PC-3 (cell line): Measurements from ENCODE around the gene VPS37B. TPM values are rescaled to one million over a fixed set of nuclear protein-coding genes. Genes with fewer than 3 reads are reported as not detected.

Experiments
- ATAC-seq: fragments of 200-7000 bp; cut with Tn5 transposase; 2 replicates; pipeline ENCODE4 v1.9.1; 2020; ENCODE audit warnings: mild to moderate bottlenecking, moderate library complexity
- Bru-seq: library from RNA; stranded (reverse); fragments of 400-500 nt; gene quantifications from one replicate; lab custom pipeline; 2021; lab: Mats Ljungman, UMichigan
- BruChase-seq, 2 experiments: library from RNA; stranded (reverse); fragments of 400-500 nt; gene quantifications; one replicate each; lab custom pipeline; 2021; lab: Mats Ljungman, UMichigan
- BruUV-seq: library from RNA; stranded (reverse); fragments of 400-500 nt; replicated peaks from 2 replicates; lab custom pipeline; 2021; lab: Mats Ljungman, UMichigan
- CTCF ChIA-PET: fragments of 300-600 bp; sonication (Branson Sonifier 250); formaldehyde crosslinking; loops from one replicate; lab custom pipeline; 2022; ENCODE audit warnings: antibody characterized with exemption; lab: Charles Lee
- POLR2A ChIA-PET: fragments of 300-600 bp; sonication (Branson Sonifier 250); formaldehyde crosslinking; loops from one replicate; lab custom pipeline; 2022; ENCODE audit warnings: antibody characterized with exemption; ENCODE audit not compliant: unreplicated experiment; lab: Charles Lee
- DNase-seq: peaks from one replicate; pipeline ENCODE4 v3.0.0-alpha.2; 2015
- H2AFZ ChIP-seq: fragments of 300-600 bp; sonication (generic); 2 replicates; pipeline ENCODE4 v1.6.0; 2016; ENCODE audit warnings: antibody characterized with exemption, low read length
- H3F3A ChIP-seq: fragments of 300-600 bp; sonication (generic); one replicate; pipeline ENCODE4 v1.6.0; 2017; ENCODE audit warnings: antibody characterized with exemption, low read length, control low read depth, mild to moderate bottlenecking; ENCODE audit not compliant: unreplicated experiment
- H3K27ac ChIP-seq: fragments of 300-600 bp; sonication (generic); 2 replicates; pipeline ENCODE4 v1.5.1; 2016; ENCODE audit warnings: mild to moderate bottlenecking, low read length
- H3K27me3 ChIP-seq: fragments of 300-600 bp; sonication (generic); 2 replicates; pipeline ENCODE4 v1.6.1; 2016; ENCODE audit warnings: low read length, mixed read lengths
- H3K36me3 ChIP-seq: fragments of 300-600 bp; sonication (generic); 2 replicates; pipeline ENCODE4 v1.6.1; 2016; ENCODE audit warnings: low read depth, mixed run types, low read length, mixed read lengths
- H3K4me1 ChIP-seq: fragments of 300-600 bp; sonication (generic); 2 replicates; pipeline ENCODE4 v1.5.1; 2016; ENCODE audit warnings: low read length; ENCODE audit not compliant: insufficient read depth
- H3K4me2 ChIP-seq: fragments of 300-600 bp; sonication (generic); 2 replicates; pipeline ENCODE4 v1.6.0; 2016; ENCODE audit warnings: low read length
- H3K4me3 ChIP-seq: fragments of 300-600 bp; sonication (generic); 2 replicates; pipeline ENCODE4 v1.5.1; 2016; ENCODE audit warnings: mild to moderate bottlenecking, low read length, mixed read lengths
- H3K79me2 ChIP-seq: fragments of 300-600 bp; sonication (generic); 2 replicates; pipeline ENCODE4 v1.6.1; 2017; ENCODE audit warnings: low read length, mixed read lengths
- H3K9ac ChIP-seq: fragments of 300-600 bp; sonication (generic); 2 replicates; pipeline ENCODE4 v1.6.0; 2016; ENCODE audit warnings: mild to moderate bottlenecking, low read length
- H3K9me2 ChIP-seq: fragments of 300-600 bp; sonication (generic); replicated peaks from 2 replicates; pipeline ENCODE4 v1.6.1; 2016; ENCODE audit warnings: mixed run types, low read length, mixed read lengths
- H3K9me3 ChIP-seq: fragments of 300-600 bp; sonication (generic); 2 replicates; pipeline ENCODE4 v1.6.1; 2016; ENCODE audit warnings: low read length, mixed read lengths
- H4K20me1 ChIP-seq: fragments of 300-600 bp; sonication (generic); 2 replicates; pipeline ENCODE4 v1.6.1; 2016; ENCODE audit warnings: low read length, mixed read lengths
- EZH2 ChIP-seq: fragments of 300-600 bp; sonication (generic); IDR thresholded peaks from one replicate; pipeline ENCODE4 v1.6.1; 2017; ENCODE audit warnings: antibody characterized with exemption, mild to moderate bottlenecking, low read length; ENCODE audit not compliant: unreplicated experiment
- EZH2phosphoT487 ChIP-seq: fragments of 300-600 bp; sonication (generic); IDR thresholded peaks from 2 replicates; pipeline ENCODE4 v1.6.1; 2018; ENCODE audit warnings: mild to moderate bottlenecking, antibody characterized with exemption, low read length, borderline replicate concordance
- intact Hi-C: fragments of 100-400 bp; cut with micrococcal nuclease; formaldehyde crosslinking; loops from 2 replicates; pipeline ENCODE4 v1.9.0; 2023
- long read RNA-seq: library from polyadenylated mRNA; unstranded; transcript quantifications from one replicate; pipeline ENCODE4 v2.0.0, GENCODE V29; 2021; ENCODE audit not compliant: unreplicated experiment
- total RNA-seq: library from RNA; depleted of rRNA; stranded (reverse); fragments of >200 nt; gene quantifications from 2 replicates; pipeline ENCODE4 v1.2.3, GENCODE V29; 2014; rRNA removed
- TF ChIP-seq, protein P1 (sequence below): fragments of 300-600 bp; sonication (generic); conservative IDR thresholded peaks from 2 replicates; pipeline ENCODE4 v1.5.1; 2017; ENCODE audit warnings: antibody characterized with exemption, low read depth, mild to moderate bottlenecking, low read length

The VPS37B gene, protein sequence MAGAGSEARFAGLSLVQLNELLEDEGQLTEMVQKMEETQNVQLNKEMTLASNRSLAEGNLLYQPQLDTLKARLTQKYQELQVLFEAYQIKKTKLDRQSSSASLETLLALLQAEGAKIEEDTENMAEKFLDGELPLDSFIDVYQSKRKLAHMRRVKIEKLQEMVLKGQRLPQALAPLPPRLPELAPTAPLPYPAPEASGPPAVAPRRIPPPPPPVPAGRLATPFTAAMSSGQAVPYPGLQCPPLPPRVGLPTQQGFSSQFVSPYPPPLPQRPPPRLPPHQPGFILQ
- total RNA-seq (74.3 and 80.8 TPM in 2 replicates), Bru-seq, nascent RNA (percentile 96 among the genes with signal in this experiment), BruChase-seq, experiment 1, labeled RNA remaining after a 6-hour chase (percentile 95 among the genes with signal in this experiment), BruChase-seq, experiment 2, labeled RNA remaining after a 2-hour chase (percentile 97 among the genes with signal in this experiment)
- long read RNA-seq, transcript VPS37B-201 (4 exons, 3,028 nt): major isoform, 85 of 185 reads
- long read RNA-seq, partial matches to known transcripts: 2 of 185 reads
- long read RNA-seq, other reads (novel, unspliced or antisense): 98 of 185 reads

DNA sequence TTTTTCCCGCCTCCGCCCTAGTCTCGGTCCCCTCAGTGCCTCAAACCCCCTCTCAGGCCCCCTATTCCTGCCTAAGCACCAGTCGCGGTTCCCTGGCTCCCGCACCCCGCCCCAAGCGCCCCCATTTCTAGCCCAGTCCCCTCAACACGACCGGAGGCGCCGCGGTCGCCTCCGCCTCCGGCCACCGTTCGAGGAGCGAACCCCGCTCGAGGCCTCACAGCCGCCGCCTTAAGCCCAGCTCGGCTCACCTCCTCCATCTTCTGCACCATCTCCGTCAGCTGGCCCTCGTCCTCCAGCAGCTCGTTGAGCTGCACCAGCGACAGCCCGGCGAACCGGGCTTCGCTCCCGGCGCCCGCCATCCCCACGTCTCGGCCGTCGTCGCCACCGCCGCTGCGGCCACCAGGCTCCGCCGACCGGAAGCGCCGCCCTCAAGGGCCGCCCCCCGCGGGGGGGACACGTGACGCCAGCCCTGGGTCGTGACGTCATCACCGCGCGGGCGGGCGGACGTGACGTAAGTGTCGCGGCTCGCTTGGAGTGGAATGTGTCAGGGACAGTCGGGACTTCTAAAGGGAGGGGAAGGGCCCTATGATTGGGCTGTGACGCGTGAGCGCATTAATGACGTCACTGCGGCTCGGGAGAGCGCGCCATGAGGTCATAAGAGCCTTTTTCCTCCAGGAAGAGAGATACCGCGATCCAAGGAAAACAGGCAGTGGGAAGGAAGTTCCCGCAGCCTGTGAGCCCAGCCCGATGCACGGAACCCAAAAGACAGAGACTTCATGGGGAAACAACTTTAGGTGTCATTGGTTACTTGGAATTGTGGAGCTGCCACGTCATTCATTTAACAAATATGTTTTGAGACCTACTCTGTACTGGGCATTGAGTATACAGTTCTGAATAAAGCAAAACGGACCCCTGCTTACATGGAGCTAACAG lies at the start of gene VPS37B:
Gene VPS37B (minus strand): TSS at position 421 of the 933 bp plus-strand sequence. CDS start 62 bp downstream, at position 359.
- H3K9me3 ChIP-seq: no peaks in the 10 kb centered on the region
- TF ChIP-seq, protein P1, sequence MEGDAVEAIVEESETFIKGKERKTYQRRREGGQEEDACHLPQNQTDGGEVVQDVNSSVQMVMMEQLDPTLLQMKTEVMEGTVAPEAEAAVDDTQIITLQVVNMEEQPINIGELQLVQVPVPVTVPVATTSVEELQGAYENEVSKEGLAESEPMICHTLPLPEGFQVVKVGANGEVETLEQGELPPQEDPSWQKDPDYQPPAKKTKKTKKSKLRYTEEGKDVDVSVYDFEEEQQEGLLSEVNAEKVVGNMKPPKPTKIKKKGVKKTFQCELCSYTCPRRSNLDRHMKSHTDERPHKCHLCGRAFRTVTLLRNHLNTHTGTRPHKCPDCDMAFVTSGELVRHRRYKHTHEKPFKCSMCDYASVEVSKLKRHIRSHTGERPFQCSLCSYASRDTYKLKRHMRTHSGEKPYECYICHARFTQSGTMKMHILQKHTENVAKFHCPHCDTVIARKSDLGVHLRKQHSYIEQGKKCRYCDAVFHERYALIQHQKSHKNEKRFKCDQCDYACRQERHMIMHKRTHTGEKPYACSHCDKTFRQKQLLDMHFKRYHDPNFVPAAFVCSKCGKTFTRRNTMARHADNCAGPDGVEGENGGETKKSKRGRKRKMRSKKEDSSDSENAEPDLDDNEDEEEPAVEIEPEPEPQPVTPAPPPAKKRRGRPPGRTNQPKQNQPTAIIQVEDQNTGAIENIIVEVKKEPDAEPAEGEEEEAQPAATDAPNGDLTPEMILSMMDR: no peak
- TF ChIP-seq EZH2 (no peak), EZH2phosphoT487 (no peak)
- H3K79me2 ChIP-seq: peaks cover 61% of the 10 kb centered on the region
- CTCF ChIA-PET: no interaction called here
- no peaks in the 10 kb centered on the region for H3K9me2 ChIP-seq
- peaks cover 69% of the 10 kb centered on the region for H3K4me1 ChIP-seq
- H3K9ac ChIP-seq: peak within 1 kb of the TSS; percentile 99
- peak within 1 kb of the TSS; percentile 84 for H3K4me2 ChIP-seq
- no peaks in the 10 kb centered on the region for H3K36me3 ChIP-seq
- POLR2A ChIA-PET: no interaction called here
- no TSS peak for BruUV-seq
- peaks cover 29% of the 10 kb centered on the region for H3F3A ChIP-seq
- peak; percentile 82 for DNase-seq
- peak; percentile 2 for ATAC-seq
- no peaks in the 10 kb centered on the region for H3K27me3 ChIP-seq
- peak within 1 kb of the TSS; percentile 89 for H3K4me3 ChIP-seq
- intact Hi-C loops: loop anchor here (2.0 to 5.0 kb wide), 3 partner anchors 23 to 51 kb away; no protein-coding TSS in a partner anchor
- H2AFZ ChIP-seq: 0 out of 2 replicates have a peak within 1 kb of the TSS, but pooled peaks have one; percentile 8
- H3K27ac ChIP-seq: peak within 1 kb of the TSS; percentile 90
- H4K20me1 ChIP-seq: peaks cover 9% of the 10 kb centered on the region; the same call in 1 of the 2 replicates

DNA sequence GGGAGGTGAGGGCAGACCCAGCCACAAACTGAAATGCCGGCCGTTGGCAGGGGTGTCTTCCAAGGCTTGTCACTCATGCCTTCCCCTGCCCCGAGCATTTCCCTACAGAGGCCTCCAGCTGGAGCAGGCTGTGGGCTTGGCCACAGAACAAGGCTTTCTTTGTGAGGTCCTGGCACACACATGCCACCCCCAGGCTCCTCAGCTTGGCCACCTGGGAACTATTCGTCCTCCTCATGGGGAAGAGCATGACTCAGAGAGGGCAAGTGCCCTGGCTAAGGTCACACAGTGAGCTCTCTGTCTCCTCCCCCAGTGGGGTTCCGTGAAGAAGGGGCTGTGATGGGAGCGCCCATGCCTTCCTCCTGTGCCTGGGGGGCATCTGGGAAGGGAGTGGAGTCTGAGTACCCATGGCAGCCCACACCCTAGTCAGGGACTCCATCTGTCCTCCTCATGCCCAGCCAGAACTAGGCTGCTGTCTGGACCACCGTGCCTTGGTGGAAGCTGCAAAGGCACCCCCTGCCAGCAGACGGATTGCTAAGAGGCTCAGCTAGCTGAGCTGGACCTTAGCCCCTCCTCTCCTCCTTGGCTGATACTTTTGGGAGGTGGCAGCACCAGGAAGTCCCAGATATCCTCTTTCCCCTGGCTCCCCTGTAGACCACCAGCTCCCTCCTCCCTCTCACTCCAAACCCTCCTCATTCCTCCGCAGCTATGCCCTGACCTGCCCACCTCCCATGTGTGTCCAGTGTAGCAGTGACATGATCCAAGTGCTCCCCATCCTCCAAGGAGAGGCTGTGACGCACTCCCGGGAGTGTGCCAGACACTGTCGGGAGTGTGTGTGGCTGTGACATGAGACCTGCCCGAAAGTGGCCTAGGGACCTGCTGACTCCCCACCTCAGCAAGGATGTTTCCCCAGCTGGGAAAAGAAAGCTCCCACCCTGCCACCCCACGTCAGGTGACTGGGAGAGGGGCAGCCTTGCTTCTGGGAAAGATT lies 49.0 kb upstream of the VPS37B start:
- Histone ChIP-seq H3K79me2 (no peaks in the 10 kb centered on the region), H3K9ac (peak overlapping the region; percentile 76), H4K20me1 (no peaks in the 10 kb centered on the region), H3K27ac (peak overlapping the region; percentile 98), H3K4me3 (no peak overlapping the region), H3K4me1 (peaks cover 64% of the 10 kb centered on the region), H3K27me3 (no peaks in the 10 kb centered on the region), H3K9me2 (no peaks in the 10 kb centered on the region), H3K4me2 (peak overlapping the region; percentile 69), H3F3A (no peaks in the 10 kb centered on the region), H2AFZ (0 out of 2 replicates have a peak overlapping the region, but pooled peaks have one; percentile 5), H3K9me3 (no peaks in the 10 kb centered on the region), H3K36me3 (no peaks in the 10 kb centered on the region)
- no TSS peak for BruUV-seq
- intact Hi-C loops: no loop called here
- peak; percentile 96 for DNase-seq
- POLR2A ChIA-PET: interaction anchor here (0.6 kb wide), 1 partner anchor 37 kb away, joined by 4 read pairs; no protein-coding TSS in a partner anchor
- CTCF ChIA-PET: interaction anchor here (0.7 kb wide), 1 partner anchor 27 kb away, joined by 3 read pairs; no protein-coding TSS in a partner anchor
- ATAC-seq: peak; percentile 64
- TF ChIP-seq EZH2phosphoT487: no peak
- TF ChIP-seq EZH2: no peak
